ENCODE measurements around the gene GNAL.

DNA sequence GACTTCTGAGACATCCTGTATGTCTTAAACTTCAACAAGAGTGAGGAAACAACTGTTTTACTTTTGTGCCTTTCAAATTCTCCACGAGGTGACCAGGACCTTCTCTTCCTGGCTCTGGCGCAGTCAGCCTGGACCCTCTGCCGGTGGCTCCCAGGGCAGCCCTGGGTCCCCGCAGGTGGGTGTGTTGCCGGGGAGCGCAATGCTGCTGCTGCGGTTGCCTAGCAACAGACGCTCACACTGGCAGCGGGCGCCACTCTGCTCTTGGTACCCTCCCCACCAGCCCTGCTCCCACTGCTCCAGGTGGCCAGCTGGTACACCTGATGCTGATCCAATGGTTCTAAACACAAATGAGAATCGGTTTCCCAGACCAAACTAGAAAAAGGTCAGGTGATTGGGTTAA is 58.7 kb downstream of the GNAL start:
- TF ChIP-seq, protein P1, sequence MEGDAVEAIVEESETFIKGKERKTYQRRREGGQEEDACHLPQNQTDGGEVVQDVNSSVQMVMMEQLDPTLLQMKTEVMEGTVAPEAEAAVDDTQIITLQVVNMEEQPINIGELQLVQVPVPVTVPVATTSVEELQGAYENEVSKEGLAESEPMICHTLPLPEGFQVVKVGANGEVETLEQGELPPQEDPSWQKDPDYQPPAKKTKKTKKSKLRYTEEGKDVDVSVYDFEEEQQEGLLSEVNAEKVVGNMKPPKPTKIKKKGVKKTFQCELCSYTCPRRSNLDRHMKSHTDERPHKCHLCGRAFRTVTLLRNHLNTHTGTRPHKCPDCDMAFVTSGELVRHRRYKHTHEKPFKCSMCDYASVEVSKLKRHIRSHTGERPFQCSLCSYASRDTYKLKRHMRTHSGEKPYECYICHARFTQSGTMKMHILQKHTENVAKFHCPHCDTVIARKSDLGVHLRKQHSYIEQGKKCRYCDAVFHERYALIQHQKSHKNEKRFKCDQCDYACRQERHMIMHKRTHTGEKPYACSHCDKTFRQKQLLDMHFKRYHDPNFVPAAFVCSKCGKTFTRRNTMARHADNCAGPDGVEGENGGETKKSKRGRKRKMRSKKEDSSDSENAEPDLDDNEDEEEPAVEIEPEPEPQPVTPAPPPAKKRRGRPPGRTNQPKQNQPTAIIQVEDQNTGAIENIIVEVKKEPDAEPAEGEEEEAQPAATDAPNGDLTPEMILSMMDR (IDR thresholded peaks at IDR 0.05), result no peak
- no peak for TF ChIP-seq POLR2AphosphoS5 (IDR thresholded peaks at IDR 0.05)
- TF ChIP-seq POLR2A (IDR thresholded peaks at IDR 0.05), result no peak
